ENCODE measurements around the gene PIP4K2A.

The PIP4K2A gene

DNA sequence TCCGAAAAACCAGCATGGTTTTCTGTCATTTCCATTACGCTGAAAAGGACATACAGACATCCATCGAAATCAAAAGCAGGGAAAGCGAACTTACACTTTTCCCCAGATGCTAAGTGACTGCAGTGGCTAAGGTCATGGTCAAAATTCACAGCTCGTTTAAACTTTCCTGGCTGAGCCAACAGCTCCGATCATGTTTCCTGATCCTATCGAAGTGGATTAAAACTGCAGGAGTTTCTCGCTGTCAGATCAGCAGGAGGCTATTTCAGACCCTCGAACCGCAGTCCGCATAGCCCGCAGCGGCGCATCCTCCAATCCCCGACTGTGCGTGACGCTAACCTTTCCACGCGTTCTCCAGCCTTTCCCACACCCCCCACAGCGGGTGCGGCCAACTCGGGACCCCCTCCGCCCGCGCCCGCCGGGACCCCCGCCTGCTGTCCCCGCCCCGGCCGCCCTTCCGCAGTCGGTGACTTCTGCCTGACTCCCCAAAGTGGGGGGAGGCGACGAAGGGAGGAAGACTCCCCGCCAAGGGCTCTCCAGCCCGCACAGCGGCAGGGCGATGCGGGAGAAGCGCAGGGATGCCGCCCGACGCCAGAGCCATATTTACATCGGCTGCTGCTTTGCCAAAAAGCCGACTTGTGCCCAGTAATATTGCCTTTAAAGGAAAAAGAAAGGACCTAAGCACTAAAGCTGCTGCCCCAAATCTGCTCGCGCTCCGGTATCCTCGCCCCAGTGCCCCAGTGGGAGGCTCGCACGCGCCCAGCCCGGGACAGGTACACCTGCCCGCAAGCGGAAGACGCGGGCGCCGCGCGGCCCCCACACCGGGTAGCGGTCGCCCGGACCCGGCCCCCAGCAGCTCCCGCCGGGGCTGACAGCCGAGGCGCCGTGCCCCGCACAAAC lies 1.2 kb downstream of the PIP4K2A start:
- Histone ChIP-seq H3K9me3 (replicated peaks in 1 of 2; ENCODE audit: control insufficient read depth in 2 of 2, insufficient read depth in 1 of 2, low read depth in 1 of 2, low read length in 2 of 2) (peaks cover 0 to 2% of the 10 kb centered on the region in 2 donors), H2BK120ac (ENCODE audit: low read depth, low read length) (no peak overlapping the region), H2AFZ (ENCODE audit: low read length) (peak overlapping the region; percentile 89), H2BK12ac (ENCODE audit: low read length) (no peak overlapping the region), H3K36me3 (replicated peaks in 1 of 2; ENCODE audit: control insufficient read depth in 2 of 2, insufficient read depth in 2 of 2, low read length in 2 of 2) (no peaks in the 10 kb centered on the region), H3K9ac (ENCODE audit: low read depth, low read length, poor library complexity) (peak overlapping the region; percentile 94), H3K4me3 (ENCODE audit: low read length in 2 of 2) (peak overlapping the region; percentile 69 to 98), H3K79me1 (ENCODE audit: low read depth, low read length) (peaks cover 13% of the 10 kb centered on the region), H3K4me2 (ENCODE audit: insufficient read depth, low read length, poor library complexity, severe bottlenecking) (peak overlapping the region; percentile 97), H2AK5ac (ENCODE audit: low read depth, low read length) (no peak overlapping the region), H3K23ac (ENCODE audit: low read depth, low read length, poor library complexity) (peak overlapping the region; percentile 52), H4K91ac (ENCODE audit: low read depth, low read length, poor library complexity) (no peak overlapping the region), H3K4ac (ENCODE audit: low read length) (no peak overlapping the region), H3K4me1 (ENCODE audit: control insufficient read depth in 2 of 2, insufficient read depth in 1 of 2, low read depth in 1 of 2, low read length in 2 of 2) (peaks cover 1 to 15% of the 10 kb centered on the region in 2 donors), H4K8ac (ENCODE audit: low read depth, low read length) (no peak overlapping the region), H2BK5ac (ENCODE audit: low read length) (no peak overlapping the region), H3K18ac (ENCODE audit: low read length) (peak overlapping the region; percentile 57), H2BK15ac (ENCODE audit: low read length) (no peak overlapping the region), H3K27me3 (ENCODE audit: control insufficient read depth in 3 of 3, insufficient read depth in 3 of 3, low read depth in 1 of 3, low read length in 3 of 3) (peaks cover 0 to 6% (median 4%) of the 10 kb centered on the region in 3 experiments), H3K27ac (replicated peaks; ENCODE audit: low read length) (no peak overlapping the region), H3K14ac (ENCODE audit: low read length) (peak overlapping the region; percentile 82)
- DNase-seq (ENCODE audit: low spot score): peak; percentile 14
- WGBS, 2 donors (ENCODE audit: extremely low coverage in 2 of 2, insufficient read length in 2 of 2, insufficient replicate concordance in 1 of 2): no CpG with 5 or more reads among the region's 73 CpGs

DNA sequence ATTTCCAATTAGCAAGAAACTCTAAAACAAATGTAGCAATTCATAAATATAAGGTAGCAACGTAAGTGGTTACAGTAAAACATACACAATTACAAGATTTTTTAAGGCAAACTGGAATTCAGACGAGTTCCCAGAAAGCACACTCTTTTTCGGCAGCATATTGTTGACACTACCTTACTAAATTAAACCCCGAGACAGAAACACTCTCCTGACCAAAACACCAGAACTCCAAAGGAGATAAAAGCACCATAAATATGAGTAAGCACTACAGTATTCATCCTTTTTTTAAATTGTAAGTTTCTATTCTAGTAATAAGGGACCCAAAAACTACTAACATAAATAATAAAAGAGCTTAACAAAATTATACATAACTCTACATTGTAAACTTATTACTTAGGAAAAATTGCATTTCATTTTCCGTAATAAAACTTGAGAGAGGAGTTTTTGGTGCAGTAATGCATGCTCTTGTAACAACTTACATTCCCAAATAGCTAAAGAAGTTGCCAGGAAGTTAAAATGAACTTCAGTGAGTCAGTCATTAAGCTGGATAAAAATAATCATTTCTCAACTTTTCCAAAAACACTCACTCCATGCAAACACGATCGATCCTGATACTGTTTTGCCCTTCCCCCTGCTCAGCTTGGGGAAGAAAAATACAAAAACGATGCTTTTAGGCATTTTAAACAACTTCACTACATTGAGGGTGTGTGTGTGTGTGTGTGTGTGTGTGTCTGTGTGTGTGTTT lies 2.0 kb downstream of the PIP4K2A start:
- peak overlapping the region; percentile 89 for H2AFZ ChIP-seq (ENCODE audit: low read length)
- no peak overlapping the region for H3K27ac ChIP-seq (replicated peaks; ENCODE audit: low read length)
- H3K4me3 ChIP-seq (ENCODE audit: low read length in 2 of 2): peak overlapping the region; percentile 69 to 98
- peak overlapping the region; percentile 97 for H3K4me2 ChIP-seq (ENCODE audit: insufficient read depth, low read length, poor library complexity, severe bottlenecking)
- DNase-seq (ENCODE audit: low spot score): no peak
- H2BK120ac ChIP-seq (ENCODE audit: low read depth, low read length): no peak overlapping the region
- H3K9ac ChIP-seq (ENCODE audit: low read depth, low read length, poor library complexity): no peak overlapping the region
- H4K8ac ChIP-seq (ENCODE audit: low read depth, low read length): no peak overlapping the region
- no peak overlapping the region for H2BK15ac ChIP-seq (ENCODE audit: low read length)
- no peak overlapping the region for H4K91ac ChIP-seq (ENCODE audit: low read depth, low read length, poor library complexity)
- H3K23ac ChIP-seq (ENCODE audit: low read depth, low read length, poor library complexity): no peak overlapping the region
- H3K36me3 ChIP-seq (replicated peaks in 1 of 2; ENCODE audit: control insufficient read depth in 2 of 2, insufficient read depth in 2 of 2, low read length in 2 of 2): no peaks in the 10 kb centered on the region
- H3K27me3 ChIP-seq (ENCODE audit: control insufficient read depth in 3 of 3, insufficient read depth in 3 of 3, low read depth in 1 of 3, low read length in 3 of 3): peaks cover 0 to 6% (median 4%) of the 10 kb centered on the region in 3 experiments
- no peak overlapping the region for H2BK12ac ChIP-seq (ENCODE audit: low read length)
- H3K9me3 ChIP-seq (replicated peaks in 1 of 2; ENCODE audit: control insufficient read depth in 2 of 2, insufficient read depth in 1 of 2, low read depth in 1 of 2, low read length in 2 of 2): peaks cover 0 to 2% of the 10 kb centered on the region in 2 donors
- H3K4me1 ChIP-seq (ENCODE audit: control insufficient read depth in 2 of 2, insufficient read depth in 1 of 2, low read depth in 1 of 2, low read length in 2 of 2): peaks cover 1 to 15% of the 10 kb centered on the region in 2 donors
- no peak overlapping the region for H3K14ac ChIP-seq (ENCODE audit: low read length)
- no peak overlapping the region for H2AK5ac ChIP-seq (ENCODE audit: low read depth, low read length)
- H3K79me1 ChIP-seq (ENCODE audit: low read depth, low read length): peaks cover 13% of the 10 kb centered on the region
- no peak overlapping the region for H2BK5ac ChIP-seq (ENCODE audit: low read length)
- H3K4ac ChIP-seq (ENCODE audit: low read length): no peak overlapping the region
- no CpG with 5 or more reads among the region's 8 CpGs for WGBS, 2 donors (ENCODE audit: extremely low coverage in 2 of 2, insufficient read length in 2 of 2, insufficient replicate concordance in 1 of 2)
- H3K18ac ChIP-seq (ENCODE audit: low read length): no peak overlapping the region

DNA sequence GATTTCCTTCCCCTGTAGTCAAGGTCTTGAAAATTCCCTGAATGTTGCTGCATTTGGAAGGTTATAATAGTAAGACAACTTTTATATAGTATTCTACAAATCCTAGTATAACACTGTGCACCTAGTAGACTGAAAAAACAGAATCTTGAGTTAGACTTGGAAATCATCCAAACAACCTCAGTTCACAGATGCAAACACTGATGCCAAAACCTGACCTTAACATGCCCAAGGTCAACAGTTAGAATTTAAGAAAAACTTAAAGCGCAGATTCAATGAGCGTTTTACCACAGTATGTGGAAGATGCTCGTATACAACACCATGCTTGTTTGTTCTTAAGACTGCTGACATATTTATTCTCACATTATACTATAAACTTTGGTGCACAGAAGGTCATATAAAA lies 3.0 kb downstream of the PIP4K2A start:
- no peak overlapping the region for H4K8ac ChIP-seq (ENCODE audit: low read depth, low read length)
- H2BK5ac ChIP-seq (ENCODE audit: low read length): no peak overlapping the region
- no peak overlapping the region for H2BK120ac ChIP-seq (ENCODE audit: low read depth, low read length)
- peaks cover 13% of the 10 kb centered on the region for H3K79me1 ChIP-seq (ENCODE audit: low read depth, low read length)
- no peak overlapping the region for H3K27ac ChIP-seq (replicated peaks; ENCODE audit: low read length)
- H3K4me1 ChIP-seq (ENCODE audit: control insufficient read depth in 2 of 2, insufficient read depth in 1 of 2, low read depth in 1 of 2, low read length in 2 of 2): peaks cover 1 to 15% of the 10 kb centered on the region in 2 donors
- DNase-seq (ENCODE audit: low spot score): no peak
- no peaks in the 10 kb centered on the region for H3K36me3 ChIP-seq (replicated peaks in 1 of 2; ENCODE audit: control insufficient read depth in 2 of 2, insufficient read depth in 2 of 2, low read length in 2 of 2)
- H3K4me3 ChIP-seq (ENCODE audit: low read length in 2 of 2): no peak overlapping the region
- H4K91ac ChIP-seq (ENCODE audit: low read depth, low read length, poor library complexity): no peak overlapping the region
- WGBS, 2 donors (ENCODE audit: extremely low coverage in 2 of 2, insufficient read length in 2 of 2, insufficient replicate concordance in 1 of 2): no CpG with 5 or more reads among the region's 3 CpGs
- no peak overlapping the region for H2BK12ac ChIP-seq (ENCODE audit: low read length)
- H3K23ac ChIP-seq (ENCODE audit: low read depth, low read length, poor library complexity): no peak overlapping the region
- no peak overlapping the region for H2BK15ac ChIP-seq (ENCODE audit: low read length)
- peaks cover 0 to 2% of the 10 kb centered on the region in 2 donors for H3K9me3 ChIP-seq (replicated peaks in 1 of 2; ENCODE audit: control insufficient read depth in 2 of 2, insufficient read depth in 1 of 2, low read depth in 1 of 2, low read length in 2 of 2)
- H2AFZ ChIP-seq (ENCODE audit: low read length): no peak overlapping the region
- H3K14ac ChIP-seq (ENCODE audit: low read length): no peak overlapping the region
- H3K18ac ChIP-seq (ENCODE audit: low read length): no peak overlapping the region
- peaks cover 0 to 6% (median 4%) of the 10 kb centered on the region in 3 experiments for H3K27me3 ChIP-seq (ENCODE audit: control insufficient read depth in 3 of 3, insufficient read depth in 3 of 3, low read depth in 1 of 3, low read length in 3 of 3)
- no peak overlapping the region for H3K4ac ChIP-seq (ENCODE audit: low read length)
- no peak overlapping the region for H3K4me2 ChIP-seq (ENCODE audit: insufficient read depth, low read length, poor library complexity, severe bottlenecking)
- H2AK5ac ChIP-seq (ENCODE audit: low read depth, low read length): no peak overlapping the region
- no peak overlapping the region for H3K9ac ChIP-seq (ENCODE audit: low read depth, low read length, poor library complexity)
